ENCODE data around the gene FGFR3.

- TF ChIP-seq CTCF (conservative IDR thresholded peaks at IDR 0.05; ENCODE audit: low read depth, low read length) (no peak), POLR2A (IDR thresholded peaks at IDR 0.05; ENCODE audit: low read depth, low read length) (no peak)
Observed at GRCh38 chr4:1798580-1799386, 5.7 kb downstream of the FGFR3 start.
